Type B pancreatic cell (in vitro differentiated cells): ENCODE measurements around the gene ENAH. TPM values are rescaled to one million over a fixed set of nuclear protein-coding genes. Genes with fewer than 3 reads are reported as not detected.
"Not testable (repeated sequence)": the region's sequence is repeated elsewhere in the genome, so short reads cannot be mapped to it uniquely, and the experiment has no call there.

Source experiments
- DNase-seq: peaks from one replicate; pipeline ENCODE4 v3.0.0; 2021; ENCODE audit warnings: mixed read lengths; ENCODE audit not compliant: unreplicated experiment; ENCODE audit errors: extremely low spot score
- H3K27ac Mint-ChIP-seq: 2 replicates; pipeline ENCODE4 v1.8.0; 2021; ENCODE audit warnings: mild to moderate bottlenecking, mixed read lengths
- H3K27me3 Mint-ChIP-seq: 2 replicates; pipeline ENCODE4 v1.8.0; 2021; ENCODE audit warnings: mixed read lengths
- H3K36me3 Mint-ChIP-seq: 2 replicates; pipeline ENCODE4 v1.8.0; 2021; ENCODE audit warnings: mixed read lengths
- H3K4me1 Mint-ChIP-seq: one replicate; pipeline ENCODE4 v1.8.0; 2021; ENCODE audit warnings: mixed read lengths; ENCODE audit not compliant: unreplicated experiment
- H3K4me3 Mint-ChIP-seq: 2 replicates; pipeline ENCODE4 v1.8.0; 2021; ENCODE audit warnings: mild to moderate bottlenecking, mixed read lengths
- H3K9me3 Mint-ChIP-seq: 2 replicates; pipeline ENCODE4 v1.8.0; 2021; ENCODE audit warnings: mixed read lengths
- total RNA-seq: library from RNA; stranded (reverse); gene quantifications from 2 replicates; pipeline ENCODE4 v1.2.1, GENCODE V29; 2021; ENCODE audit warnings: low replicate concordance
- TF ChIP-seq, protein P1 (sequence below): fragments of 200-600 bp; sonication (generic); conservative IDR thresholded peaks from 2 replicates; pipeline ENCODE4 v1.5.0; 2021; ENCODE audit warnings: antibody characterized with exemption, mild to moderate bottlenecking

Gene ENAH
- total RNA-seq, 1 donor from 2014 or later: 133 TPM

- Mint-ChIP-seq H3K27me3 (no peaks in the 10 kb centered on the region), H3K36me3 (peaks cover 32% of the 10 kb centered on the region), H3K27ac (no peak overlapping the region), H3K9me3 (peaks cover 6% of the 10 kb centered on the region), H3K4me1 (peaks cover 22% of the 10 kb centered on the region), H3K4me3 (no peak overlapping the region)
- TF ChIP-seq, protein P1, sequence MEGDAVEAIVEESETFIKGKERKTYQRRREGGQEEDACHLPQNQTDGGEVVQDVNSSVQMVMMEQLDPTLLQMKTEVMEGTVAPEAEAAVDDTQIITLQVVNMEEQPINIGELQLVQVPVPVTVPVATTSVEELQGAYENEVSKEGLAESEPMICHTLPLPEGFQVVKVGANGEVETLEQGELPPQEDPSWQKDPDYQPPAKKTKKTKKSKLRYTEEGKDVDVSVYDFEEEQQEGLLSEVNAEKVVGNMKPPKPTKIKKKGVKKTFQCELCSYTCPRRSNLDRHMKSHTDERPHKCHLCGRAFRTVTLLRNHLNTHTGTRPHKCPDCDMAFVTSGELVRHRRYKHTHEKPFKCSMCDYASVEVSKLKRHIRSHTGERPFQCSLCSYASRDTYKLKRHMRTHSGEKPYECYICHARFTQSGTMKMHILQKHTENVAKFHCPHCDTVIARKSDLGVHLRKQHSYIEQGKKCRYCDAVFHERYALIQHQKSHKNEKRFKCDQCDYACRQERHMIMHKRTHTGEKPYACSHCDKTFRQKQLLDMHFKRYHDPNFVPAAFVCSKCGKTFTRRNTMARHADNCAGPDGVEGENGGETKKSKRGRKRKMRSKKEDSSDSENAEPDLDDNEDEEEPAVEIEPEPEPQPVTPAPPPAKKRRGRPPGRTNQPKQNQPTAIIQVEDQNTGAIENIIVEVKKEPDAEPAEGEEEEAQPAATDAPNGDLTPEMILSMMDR: no peak
- no peak for DNase-seq
These were observed 7.6 kb downstream of the ENAH start for GRCh38 chr1:225645194-225645895.

GRCh38 chr1:225644666-225645065 lies 8.3 kb downstream of the ENAH start:
- Mint-ChIP-seq H3K27me3 (no peaks in the 10 kb centered on the region), H3K4me1 (peaks cover 16% of the 10 kb centered on the region), H3K27ac (no peak overlapping the region), H3K4me3 (no peak overlapping the region), H3K9me3 (peaks cover 6% of the 10 kb centered on the region), H3K36me3 (peaks cover 38% of the 10 kb centered on the region)
- no peak for DNase-seq
- TF ChIP-seq, protein P1: no peak

DNA sequence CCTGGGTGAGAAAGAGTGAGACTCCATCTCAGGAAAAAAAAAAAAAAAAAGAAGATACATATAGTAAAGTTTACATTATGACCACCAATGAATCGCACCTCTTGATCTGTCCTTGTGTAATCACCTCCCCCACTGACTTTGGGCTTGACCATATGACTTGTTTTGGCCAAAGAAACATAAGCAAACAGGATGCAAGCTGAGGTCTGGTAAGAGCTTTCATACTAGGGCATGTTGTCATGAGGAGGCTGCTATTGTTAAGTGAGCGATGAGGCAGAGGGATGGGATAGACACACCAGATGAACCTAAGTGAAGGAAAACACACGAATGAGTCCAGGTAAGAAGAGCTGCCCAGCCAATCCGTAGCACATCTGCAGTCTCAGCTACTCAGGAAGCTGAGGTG lies 10.7 kb downstream of the ENAH start:
- Mint-ChIP-seq H3K4me1 (peaks cover 4% of the 10 kb centered on the region), H3K9me3 (peaks cover 13% of the 10 kb centered on the region), H3K4me3 (no peak overlapping the region), H3K36me3 (peaks cover 47% of the 10 kb centered on the region), H3K27ac (no peak overlapping the region), H3K27me3 (no peaks in the 10 kb centered on the region)
- TF ChIP-seq, protein P1: no peak
- DNase-seq: no peak

- H3K27ac Mint-ChIP-seq: no peak overlapping the region
- H3K9me3 Mint-ChIP-seq: peaks cover 7% of the 10 kb centered on the region
- DNase-seq: no peak
- no peaks in the 10 kb centered on the region for H3K27me3 Mint-ChIP-seq
- peaks cover 36% of the 10 kb centered on the region for H3K36me3 Mint-ChIP-seq
- TF ChIP-seq, protein P1: no peak
- H3K4me3 Mint-ChIP-seq: no peak overlapping the region
- peaks cover 8% of the 10 kb centered on the region for H3K4me1 Mint-ChIP-seq
These were observed 14.1 kb downstream of the ENAH start for GRCh38 chr1:225638853-225639252.

- DNase-seq: no peak
- H3K27ac Mint-ChIP-seq: no peak overlapping the region
- TF ChIP-seq, protein P1: no peak
- H3K4me3 Mint-ChIP-seq: no peak overlapping the region
- H3K9me3 Mint-ChIP-seq: peaks cover 7% of the 10 kb centered on the region
- peaks cover 8% of the 10 kb centered on the region for H3K4me1 Mint-ChIP-seq
- peaks cover 31% of the 10 kb centered on the region for H3K36me3 Mint-ChIP-seq
- no peaks in the 10 kb centered on the region for H3K27me3 Mint-ChIP-seq
These were observed 15.2 kb downstream of the ENAH start for GRCh38 chr1:225637651-225638199.

- not testable (repeated sequence) for H3K9me3 Mint-ChIP-seq, H3K27me3 Mint-ChIP-seq, H3K4me1 Mint-ChIP-seq, H3K27ac Mint-ChIP-seq, DNase-seq, H3K4me3 Mint-ChIP-seq
- H3K36me3 Mint-ChIP-seq: peaks cover 26% of the 10 kb centered on the region
These were observed 15.9 kb downstream of the ENAH start for GRCh38 chr1:225636992-225637391.
